Measurements from ENCODE around the gene RELL1. TPM values are rescaled to one million over a fixed set of nuclear protein-coding genes. Genes with fewer than 3 reads are reported as not detected.

Gene RELL1
- polyA plus RNA-seq, 5 donors = 8.4 to 11.0 (median 9.4) TPM

- DNase-seq = no peak
Observed at GRCh38 chr4:37601531-37601930, 84.6 kb downstream of the RELL1 start.

- no peak for DNase-seq
Observed at GRCh38 chr4:37599092-37599790, 86.9 kb downstream of the RELL1 start.

- DNase-seq = no peak
Observed at GRCh38 chr4:37597034-37597433, 89.1 kb downstream of the RELL1 start.

DNA sequence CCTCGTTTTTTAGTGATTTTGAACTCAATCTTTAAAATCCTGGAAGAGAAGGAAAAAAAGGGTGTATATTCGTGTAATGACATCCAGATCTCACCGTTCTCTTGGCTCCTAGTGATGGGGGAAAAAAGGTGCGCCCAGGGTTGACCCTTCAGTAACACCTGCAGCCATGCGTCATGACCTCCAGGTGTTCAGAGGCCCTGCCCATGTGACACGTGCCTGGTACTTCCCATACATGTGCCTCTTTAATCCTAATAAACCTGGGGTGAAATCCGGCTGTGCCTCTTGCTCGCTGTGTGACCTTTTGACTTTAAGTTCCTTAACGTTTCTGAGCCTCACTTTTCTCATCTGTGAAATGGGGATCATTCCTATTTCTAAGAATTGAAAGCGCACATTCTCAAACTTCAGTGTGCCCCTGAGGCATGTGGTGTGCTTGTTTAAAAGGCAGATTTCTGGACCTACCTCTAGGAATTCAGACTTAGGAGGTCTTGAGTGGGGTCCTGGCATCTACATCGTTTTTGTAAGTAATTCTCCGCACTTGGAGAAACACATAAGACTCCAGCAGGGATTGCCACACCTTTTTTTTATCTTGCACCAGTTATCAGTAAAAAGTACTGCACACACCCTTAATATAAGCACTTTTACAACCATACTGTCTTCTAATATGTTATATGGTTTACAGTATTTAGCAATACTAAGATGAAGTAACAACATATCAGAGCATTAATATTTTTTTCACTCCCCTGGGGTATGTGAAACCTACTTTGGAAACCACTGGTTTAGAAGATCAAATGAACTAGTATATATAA lies 90.1 kb downstream of the RELL1 start:
- DNase-seq = no peak

GRCh38 chr4:37594099-37594498 lies 92.1 kb downstream of the RELL1 start:
- DNase-seq = no peak

DNA sequence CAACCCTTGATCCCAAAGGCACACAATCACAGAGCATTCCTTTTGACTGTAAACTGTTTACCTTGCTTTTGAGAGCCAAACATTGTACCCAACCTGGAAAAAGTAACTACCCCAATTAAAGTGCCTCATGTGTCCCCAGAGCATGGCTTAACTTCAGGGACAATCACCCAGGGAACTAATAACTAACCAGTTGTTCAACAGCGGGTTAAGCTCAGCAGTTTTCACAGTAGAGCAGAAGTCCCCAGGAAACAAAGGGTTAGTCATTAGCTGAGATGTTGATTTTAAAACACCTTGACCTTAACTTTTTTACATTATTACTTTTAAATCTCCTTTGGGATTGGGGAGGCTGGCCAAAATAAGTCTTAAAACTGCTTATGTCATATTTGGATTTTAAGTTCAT lies 94.8 kb downstream of the RELL1 start:
- DNase-seq = no peak

DNA sequence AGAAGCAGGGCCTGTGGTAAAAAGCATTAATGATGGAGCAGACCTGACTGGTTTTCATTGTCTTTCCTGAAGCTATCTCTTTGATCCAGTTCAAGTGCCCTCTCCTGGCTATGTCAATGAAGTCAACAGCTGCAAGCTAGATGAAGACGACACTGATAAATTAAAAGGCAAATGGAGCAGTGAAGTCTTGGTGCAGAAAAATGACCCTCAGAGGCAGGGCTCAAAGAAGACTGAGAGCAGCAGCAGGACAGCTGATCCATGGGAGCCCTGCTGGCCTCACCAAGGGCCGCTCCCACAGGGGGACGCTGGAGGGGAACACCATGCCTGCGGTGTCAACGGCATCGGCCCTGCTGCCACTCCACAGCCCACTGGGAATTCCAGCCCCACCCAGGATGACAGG lies 96.2 kb downstream of the RELL1 start:
- DNase-seq = no peak

- DNase-seq = no peak
Observed at GRCh38 chr4:37588150-37588549, 98.0 kb downstream of the RELL1 start.

DNA sequence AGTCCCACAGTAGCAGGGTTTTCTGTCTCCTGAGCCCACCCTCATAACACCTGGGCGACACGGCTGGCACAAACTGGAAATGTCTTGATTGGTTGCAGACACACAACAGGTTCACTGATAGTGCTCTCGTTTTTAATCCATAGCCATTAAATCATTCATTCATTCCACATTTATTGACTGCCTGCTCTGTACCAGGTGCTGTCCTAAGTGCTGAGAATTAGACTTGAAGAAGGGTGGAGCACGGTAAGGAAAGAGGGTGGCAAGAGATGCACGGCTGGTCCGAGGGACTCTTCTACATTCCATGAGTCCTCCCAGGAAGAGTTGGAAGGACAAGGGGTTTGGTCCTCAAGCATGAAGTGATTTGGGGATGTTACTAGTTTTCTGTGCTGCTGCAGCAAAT lies 100.0 kb downstream of the RELL1 start:
- no peak for DNase-seq

DNA sequence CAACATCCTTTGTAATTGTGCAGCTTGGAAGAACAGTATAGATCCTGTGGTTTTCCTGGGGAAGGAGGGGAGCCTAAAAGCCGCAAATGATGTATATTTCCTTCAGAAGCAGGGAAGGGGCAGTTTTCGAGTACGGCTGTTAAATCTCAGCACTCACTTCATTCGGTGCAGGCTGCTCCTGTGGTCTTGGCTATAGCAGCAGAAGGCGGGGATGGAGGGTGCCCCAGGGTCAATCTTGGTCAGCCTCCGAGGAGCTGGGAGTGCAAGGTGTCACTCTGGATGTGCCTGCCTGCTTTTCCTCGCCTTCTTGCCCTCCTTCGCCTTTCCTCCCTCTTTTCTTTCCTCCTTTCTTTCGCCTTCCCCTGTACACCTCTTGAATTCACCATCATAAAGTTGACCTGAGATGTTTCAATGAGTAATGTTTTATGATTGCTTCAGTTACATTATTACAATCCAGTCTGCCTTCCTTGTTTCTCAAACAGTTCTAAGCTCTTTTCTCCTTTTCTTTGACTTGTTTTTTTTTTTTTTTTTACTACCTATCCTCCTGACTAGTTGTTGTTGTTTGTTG lies 101.6 kb downstream of the RELL1 start:
- DNase-seq = peak; percentile 53 to 69

DNA sequence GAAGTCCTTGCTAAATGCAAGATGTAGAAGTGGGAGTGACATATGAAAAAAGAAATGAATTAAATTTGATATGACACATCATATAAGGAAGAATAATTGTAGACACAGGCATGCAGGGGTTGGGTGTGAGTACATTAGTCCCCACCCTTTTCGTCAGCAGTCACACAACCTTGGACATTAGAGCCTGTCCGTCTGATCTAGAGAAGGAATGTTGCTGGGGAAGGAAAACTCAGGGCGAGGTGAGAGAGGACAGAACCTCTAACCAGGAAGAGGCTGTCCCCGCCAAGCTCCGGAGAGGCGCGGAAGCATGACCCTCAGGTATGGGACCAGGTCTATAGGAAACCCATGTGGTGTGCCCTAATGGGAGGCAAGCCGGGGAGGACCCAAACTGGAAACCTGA lies 102.1 kb downstream of the RELL1 start:
- DNase-seq = no peak

GRCh38 chr4:37573566-37573965 lies 112.6 kb downstream of the RELL1 start:
- no peak for DNase-seq

DNA sequence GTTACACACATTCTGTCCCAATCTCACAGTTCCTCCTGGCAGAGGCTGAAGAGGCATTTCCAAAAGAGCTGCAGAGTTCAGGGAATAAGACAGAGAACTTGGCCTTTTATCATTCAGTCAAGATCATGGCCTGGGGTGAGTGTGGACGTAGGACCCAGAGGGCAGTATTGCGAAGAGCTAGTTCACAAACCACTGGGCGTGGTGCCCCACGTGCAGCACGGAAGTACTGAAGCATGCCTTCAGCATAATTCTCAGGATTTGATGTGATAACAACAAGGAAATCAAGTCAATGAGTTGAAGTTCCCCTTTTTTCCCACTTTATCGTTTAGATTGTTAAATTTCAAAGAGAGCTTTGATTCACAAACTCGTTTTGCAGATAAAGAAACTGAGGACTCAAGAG lies 117.7 kb downstream of the RELL1 start:
- no peak for DNase-seq

- no peak for DNase-seq
Observed at GRCh38 chr4:37567836-37568235, 118.3 kb downstream of the RELL1 start.

DNA sequence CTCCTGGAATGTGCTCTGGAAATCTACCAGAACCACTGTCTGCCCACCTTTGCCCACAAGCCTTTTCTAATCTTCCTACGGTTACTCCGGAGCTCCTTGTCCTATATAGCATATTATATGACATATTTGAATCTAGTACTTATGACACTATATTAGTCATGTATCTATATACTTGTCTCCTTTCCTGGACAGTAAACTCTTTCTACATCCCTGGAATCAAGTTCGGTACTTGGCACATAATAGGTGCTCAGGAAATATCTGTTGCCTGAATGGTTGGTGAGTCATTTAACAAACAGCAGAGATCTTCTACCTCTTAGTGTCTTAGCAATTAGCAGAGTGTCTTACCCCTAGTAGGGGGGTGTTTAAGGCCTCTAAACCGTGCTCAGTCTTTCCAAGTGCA lies 123.6 kb downstream of the RELL1 start:
- DNase-seq = no peak

DNA sequence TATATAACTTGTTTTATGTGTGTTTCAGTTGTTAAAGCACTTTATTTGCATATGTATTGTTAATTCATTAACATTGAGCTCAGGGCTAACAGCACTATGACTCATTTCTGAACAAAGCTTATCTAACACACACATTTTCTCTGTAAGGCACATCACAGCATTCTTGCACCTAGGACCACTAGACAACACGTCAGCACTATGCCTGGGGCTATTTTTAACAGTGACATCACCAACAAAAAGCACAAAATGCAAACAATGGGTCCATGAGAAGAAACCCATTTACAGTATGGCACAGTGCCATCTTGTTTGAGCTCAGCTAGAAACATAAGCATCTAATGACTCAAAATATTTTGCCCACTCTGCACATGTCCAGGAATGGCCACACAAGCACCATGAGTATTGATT lies 124.4 kb downstream of the RELL1 start:
- DNase-seq = no peak

DNA sequence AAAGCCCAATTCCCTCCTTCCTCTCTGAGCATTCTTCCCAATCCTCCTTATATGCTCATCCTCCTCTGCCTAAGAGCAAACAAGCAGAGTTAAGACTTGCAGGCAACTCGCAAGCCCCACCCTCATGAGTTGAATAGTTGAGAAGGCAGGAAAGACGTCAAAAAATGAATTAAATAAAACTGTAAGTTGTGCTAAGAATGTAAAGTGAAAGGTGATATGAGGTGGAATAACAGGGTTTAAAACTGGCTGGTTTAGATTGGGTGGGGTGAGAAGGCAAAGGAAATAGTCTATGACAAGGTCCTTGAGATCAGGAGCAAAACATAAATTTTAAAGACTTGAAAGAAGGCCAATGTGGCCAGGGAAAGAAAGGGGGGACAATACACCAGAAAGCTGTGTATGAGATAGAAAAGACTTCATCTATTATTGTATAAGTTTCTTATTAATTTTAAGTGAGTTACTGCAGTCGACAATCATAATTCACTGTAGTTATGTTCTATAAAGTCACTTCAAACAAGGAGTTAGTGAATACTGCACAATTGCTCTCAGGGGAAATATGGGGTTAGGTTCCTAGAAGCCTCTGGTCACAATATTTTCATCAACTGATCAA lies 124.9 kb downstream of the RELL1 start:
- DNase-seq = no peak

Other genes starting within 250 kb of the RELL1 start
- 10 to 100 TPM; 20.6 to 30.5 (median 28.6) TPM for gene PGM2, start 140.3 kb upstream of the RELL1 start, polyA plus RNA-seq (ENCODE audit: insufficient read depth in 1 of 5, insufficient read length in 5 of 5, low replicate concordance in 1 of 5)
- 10 to 100 TPM; 61.0 to 70.7 (median 67.7) TPM for gene TBC1D1, start 204.7 kb upstream of the RELL1 start, polyA plus RNA-seq (ENCODE audit: insufficient read depth in 1 of 5, insufficient read length in 5 of 5, low replicate concordance in 1 of 5)

All from right lung (tissue), 5 donors.